H9 (cell line): ENCODE data around the gene ENO3. TPM values are rescaled to one million over a fixed set of nuclear protein-coding genes. Genes with fewer than 3 reads are reported as not detected.

Experiments used
- DNase-seq: peaks from one replicate; pipeline ENCODE4 v3.0.0-alpha.2; 2017
- H2AFZ ChIP-seq: one replicate; pipeline ENCODE4 v1.6.1; 2013; ENCODE audit warnings: mild to moderate bottlenecking, low read length, control low read depth, moderate library complexity
- H2AK5ac ChIP-seq: 2 replicates; pipeline ENCODE4 v1.6.1; 2013; ENCODE audit warnings: low read length, control low read depth, mixed read lengths; ENCODE audit not compliant: insufficient read length
- H2BK120ac ChIP-seq: one replicate; pipeline ENCODE4 v1.6.1; 2013; ENCODE audit warnings: low read depth, mild to moderate bottlenecking, low read length, control low read depth, inconsistent platforms; ENCODE audit not compliant: poor library complexity, severe bottlenecking
- H2BK12ac ChIP-seq: 2 replicates; pipeline ENCODE4 v1.6.1; 2013; ENCODE audit warnings: low read length, control low read depth, mixed read lengths, low read depth; ENCODE audit not compliant: insufficient read length
- H2BK15ac ChIP-seq: 2 replicates; pipeline ENCODE4 v1.6.1; 2013; ENCODE audit warnings: low read depth, low read length, control low read depth
- H2BK20ac ChIP-seq: one replicate; pipeline ENCODE4 v1.6.1; 2013; ENCODE audit warnings: low read depth, mild to moderate bottlenecking, low read length, control low read depth, inconsistent platforms; ENCODE audit not compliant: poor library complexity, severe bottlenecking
- H2BK5ac ChIP-seq: 2 replicates; pipeline ENCODE4 v1.6.1; 2013; ENCODE audit warnings: low read length, control low read depth, mixed read lengths; ENCODE audit not compliant: insufficient read length
- H3K14ac ChIP-seq: 2 replicates; pipeline ENCODE4 v1.6.1; 2013; ENCODE audit warnings: low read length, control low read depth; ENCODE audit not compliant: insufficient read depth
- H3K18ac ChIP-seq: 2 replicates; pipeline ENCODE4 v1.6.1; 2013; ENCODE audit warnings: low read depth, mild to moderate bottlenecking, mixed read lengths, low read length, control low read depth; ENCODE audit not compliant: insufficient read length
- H3K23ac ChIP-seq: 2 replicates; pipeline ENCODE4 v1.6.1; 2013; ENCODE audit warnings: low read length, control low read depth, mixed read lengths, low read depth; ENCODE audit not compliant: insufficient read length
- H3K23me2 ChIP-seq: 2 replicates; pipeline ENCODE4 v1.6.1; 2013; ENCODE audit warnings: low read depth, mild to moderate bottlenecking, mixed read lengths, low read length, control low read depth; ENCODE audit not compliant: insufficient read length, poor library complexity, severe bottlenecking
- H3K27ac ChIP-seq: 2 replicates; pipeline ENCODE4 v1.5.1; 2013; ENCODE audit warnings: low read length, control low read depth, mixed read lengths, low read depth; ENCODE audit not compliant: insufficient read length
- H3K27me3 ChIP-seq: 2 replicates; pipeline ENCODE4 v1.6.1; 2013; ENCODE audit warnings: low read length, control low read depth, inconsistent platforms; ENCODE audit not compliant: insufficient read depth
- H3K4ac ChIP-seq: 2 replicates; pipeline ENCODE4 v1.6.1; 2013; ENCODE audit warnings: low read depth, mild to moderate bottlenecking, control low read depth, inconsistent platforms, low read length, moderate library complexity
- H3K4me1 ChIP-seq: 2 replicates; pipeline ENCODE4 v1.6.1; 2013; ENCODE audit warnings: low read length, control low read depth, inconsistent platforms; ENCODE audit not compliant: insufficient read depth
- H3K4me2 ChIP-seq: 2 replicates; pipeline ENCODE4 v1.6.1; 2013; ENCODE audit warnings: low read length, control low read depth, mixed read lengths; ENCODE audit not compliant: insufficient read length, insufficient read depth
- H3K56ac ChIP-seq: 2 replicates; pipeline ENCODE4 v1.6.1; 2013; ENCODE audit warnings: low read depth, mild to moderate bottlenecking, mixed read lengths, low read length, control low read depth; ENCODE audit not compliant: insufficient read length
- H3K79me1 ChIP-seq: 2 replicates; pipeline ENCODE4 v1.6.1; 2013; ENCODE audit warnings: low read depth, mild to moderate bottlenecking, moderate library complexity, low read length, control low read depth, inconsistent platforms; ENCODE audit not compliant: insufficient read depth, poor library complexity, severe bottlenecking
- H3K79me2 ChIP-seq: 2 replicates; pipeline ENCODE4 v1.6.1; 2013; ENCODE audit warnings: low read length, control low read depth, inconsistent platforms; ENCODE audit not compliant: insufficient read depth
- H3K9ac ChIP-seq: 2 replicates; pipeline ENCODE4 v1.6.1; 2013; ENCODE audit warnings: low read length, control low read depth, mixed read lengths; ENCODE audit not compliant: insufficient read length; ENCODE audit errors: extremely low read depth
- H3K9me3 ChIP-seq: one replicate; pipeline ENCODE4 v1.6.1; 2013; ENCODE audit warnings: low read depth, low read length, inconsistent platforms; ENCODE audit not compliant: control insufficient read depth
- H3T11ph ChIP-seq: one replicate; pipeline ENCODE4 v1.6.1; 2013; ENCODE audit warnings: mild to moderate bottlenecking, low read length, control low read depth, inconsistent platforms
- H4K20me1 ChIP-seq: one replicate; pipeline ENCODE4 v1.6.1; 2013; ENCODE audit not compliant: control insufficient read depth, insufficient read length, insufficient read depth
- H4K5ac ChIP-seq: 2 replicates; pipeline ENCODE4 v1.6.1; 2013; ENCODE audit warnings: low read depth, mild to moderate bottlenecking, mixed read lengths, low read length, control low read depth; ENCODE audit not compliant: insufficient read length
- H4K8ac ChIP-seq: replicated peaks from 2 replicates; pipeline ENCODE4 v1.6.1; 2013; ENCODE audit warnings: low read length, control low read depth, mixed read lengths, low read depth; ENCODE audit not compliant: insufficient read length
- H4K91ac ChIP-seq: 2 replicates; pipeline ENCODE4 v1.6.1; 2013; ENCODE audit warnings: low read depth, mild to moderate bottlenecking, moderate library complexity, mixed read lengths, low read length, control low read depth; ENCODE audit not compliant: insufficient read length
- H3K27ac Mint-ChIP-seq, 3 experiments: 2 replicates in 2 of 3; 3 replicates in 1 of 3; pipeline ENCODE4 v1.8.0; 2020 to 2021; ENCODE audit warnings: mixed read lengths in 3 of 3, mild to moderate bottlenecking in 1 of 3, moderate library complexity in 1 of 3
- H3K27me3 Mint-ChIP-seq: 2 replicates; pipeline ENCODE4 v1.8.0; 2021; ENCODE audit warnings: low read depth, mild to moderate bottlenecking, moderate library complexity, mixed read lengths
- H3K36me3 Mint-ChIP-seq, 3 experiments: 2 replicates in 2 of 3; 3 replicates in 1 of 3; pipeline ENCODE4 v1.8.0; 2020 to 2021; ENCODE audit warnings: low read depth in 3 of 3, mixed read lengths in 3 of 3; ENCODE audit not compliant: insufficient read depth in 1 of 3
- H3K4me1 Mint-ChIP-seq, 2 experiments: 2 replicates each; pipeline ENCODE4 v1.8.0; 2020; ENCODE audit warnings: mixed read lengths in 2 of 2
- H3K4me3 Mint-ChIP-seq, 2 experiments: 2 replicates in 1 of 2; 3 replicates in 1 of 2; pipeline ENCODE4 v1.8.0; 2020 to 2021; ENCODE audit warnings: mild to moderate bottlenecking in 2 of 2, mixed read lengths in 2 of 2, moderate library complexity in 1 of 2
- H3K9me3 Mint-ChIP-seq, 2 experiments: 2 replicates in 1 of 2; 3 replicates in 1 of 2; pipeline ENCODE4 v1.8.0; 2020; ENCODE audit warnings: mild to moderate bottlenecking in 2 of 2, mixed read lengths in 2 of 2, moderate library complexity in 1 of 2
- CTCF ChIP-seq: fragments of 200-600 bp; sonication (generic); conservative IDR thresholded peaks from 3 replicates; pipeline ENCODE4 v1.8.0; 2021; ENCODE audit warnings: antibody characterized with exemption, mild to moderate bottlenecking
- WGBS: extraction: QIAGEN DNeasy Blood & Tissue Kit; methylation state at CpG from one replicate; pipeline ENCODE4 v1.1.7; 2013; ENCODE audit warnings: missing lambda C conversion rate, low lambda C conversion rate, mixed read lengths; ENCODE audit not compliant: insufficient read length; ENCODE audit errors: extremely low coverage; 5-methylcytosine and 5-hydroxymethylcytosine counted together
- total RNA-seq: library from RNA; stranded (reverse); gene quantifications from 2 replicates; pipeline ENCODE4 v1.2.1, GENCODE V29; 2021

The ENO3 gene
- total RNA-seq, 1 experiment from 2014 or later = 25.4 TPM

GRCh38 chr17:4955091-4955490 is 4.2 kb downstream of the ENO3 start:
- H3K27ac Mint-ChIP-seq = no peak overlapping the region
- Histone ChIP-seq H3K79me2 (no peaks in the 10 kb centered on the region; the same call in 1 of the 2 replicates), H2BK120ac (no peak overlapping the region), H2BK15ac (no peak overlapping the region), H4K20me1 (no peaks in the 10 kb centered on the region), H2AK5ac (no peak overlapping the region), H4K5ac (no peak overlapping the region), H3K18ac (no peak overlapping the region), H2AFZ (no peak overlapping the region), H3K27me3 (no peaks in the 10 kb centered on the region), H4K91ac (no peak overlapping the region), H2BK5ac (no peak overlapping the region), H3K4ac (no peak overlapping the region), H3K9ac (no peak overlapping the region), H3K9me3 (no peaks in the 10 kb centered on the region), H2BK20ac (no peak overlapping the region), H3K4me1 (peaks cover 4% of the 10 kb centered on the region; the same call in 1 of the 2 replicates), H3K23me2 (peaks cover 12% of the 10 kb centered on the region), H2BK12ac (no peak overlapping the region), H3T11ph (no peak overlapping the region), H4K8ac (no peak overlapping the region), H3K14ac (no peak overlapping the region), H3K27ac (no peak overlapping the region), H3K56ac (no peak overlapping the region), H3K79me1 (no peaks in the 10 kb centered on the region), H3K4me2 (no peak overlapping the region), H3K23ac (no peak overlapping the region)
- no CpG with 5 or more reads among the region's 8 CpGs for WGBS
- H3K4me1 Mint-ChIP-seq = peaks cover 34 to 36% of the 10 kb centered on the region in 2 experiments
- H3K4me3 Mint-ChIP-seq = no peak overlapping the region
- no peaks in the 10 kb centered on the region for H3K9me3 Mint-ChIP-seq
- peaks cover 8 to 19% (median 15%) of the 10 kb centered on the region in 3 experiments; a peak in 6 of 7 replicates for H3K36me3 Mint-ChIP-seq
- no peak for DNase-seq
- H3K27me3 Mint-ChIP-seq = no peaks in the 10 kb centered on the region; the same call in 1 of the 2 replicates
- TF ChIP-seq CTCF = no peak
